HG02763 (cell line): Measurements from ENCODE around the gene EYA2.
"Not testable (repeated sequence)": the region's sequence is repeated elsewhere in the genome, so short reads cannot be mapped to it uniquely, and the experiment has no call there.

Experiments used
- ATAC-seq: cut with Tn5 transposase; IDR thresholded peaks from one replicate; pipeline ENCODE4 v1.9.1; 2021; ENCODE audit warnings: mild to moderate bottlenecking, moderate library complexity; ENCODE audit not compliant: unreplicated experiment

Gene EYA2

DNA sequence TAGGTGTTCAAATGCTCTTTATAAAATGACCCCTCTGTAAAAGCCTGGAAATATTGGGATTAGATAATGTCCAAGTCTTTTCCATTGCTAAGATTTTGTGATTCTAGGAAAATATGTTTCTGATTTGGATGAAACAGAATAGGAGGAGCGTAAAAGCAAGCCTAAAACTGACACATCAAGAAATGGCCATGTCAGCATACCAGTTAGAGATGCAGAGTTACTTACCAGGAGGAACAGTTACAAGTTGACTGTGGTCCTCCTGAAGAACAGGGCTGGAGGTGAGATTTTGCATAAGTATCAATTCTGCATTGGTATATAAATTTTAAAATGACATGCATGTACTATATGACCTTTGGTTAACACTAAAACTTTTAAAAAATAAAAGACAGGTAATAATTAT, 35.3 kb downstream of the EYA2 start:
- ATAC-seq: no peak

GRCh38 chr20:46930640-46931339, 36.1 kb downstream of the EYA2 start:
- ATAC-seq: no peak

- no peak for ATAC-seq
These were observed 37.1 kb downstream of the EYA2 start for GRCh38 chr20:46931699-46932098.

DNA sequence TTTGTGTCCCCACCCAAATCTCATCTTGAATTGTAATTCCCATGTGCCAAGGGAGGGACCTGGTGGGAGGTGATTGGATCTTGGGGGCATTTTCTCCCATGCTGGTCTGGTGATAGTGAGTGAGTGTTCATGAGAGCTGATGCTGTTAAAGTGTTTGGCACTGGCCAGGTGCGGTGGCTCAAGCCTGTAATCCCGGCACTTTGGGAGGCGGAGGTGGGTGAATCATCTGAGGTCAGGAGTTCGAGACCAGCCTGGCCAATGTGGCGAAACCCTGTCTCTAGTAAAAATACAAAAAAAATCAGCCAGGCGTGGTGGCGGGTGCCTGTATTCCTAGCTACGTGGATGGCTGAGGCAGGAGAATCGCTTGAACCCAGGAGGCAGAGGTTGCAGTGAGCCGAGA, 37.8 kb downstream of the EYA2 start:
- ATAC-seq: not testable (repeated sequence)

DNA sequence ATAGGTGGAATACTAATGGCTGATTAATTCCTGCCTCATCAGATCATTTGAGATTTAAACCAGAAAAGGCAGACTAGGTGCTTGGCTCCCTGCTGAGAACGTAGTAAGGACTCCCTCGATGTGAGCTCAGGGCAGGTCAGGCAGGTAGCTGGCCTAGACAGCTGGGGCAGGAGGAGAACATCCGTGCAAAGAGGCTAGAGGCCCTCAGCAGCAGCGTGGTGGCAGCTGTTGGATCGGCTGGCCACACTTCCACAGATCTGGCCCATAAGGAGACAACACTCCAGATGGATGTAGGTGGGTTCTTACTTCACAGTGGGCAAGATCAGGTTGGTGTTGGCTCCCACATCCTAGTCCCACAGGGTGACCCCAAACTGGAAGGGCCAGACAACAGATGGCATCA, 38.5 kb downstream of the EYA2 start:
- ATAC-seq: no peak

DNA sequence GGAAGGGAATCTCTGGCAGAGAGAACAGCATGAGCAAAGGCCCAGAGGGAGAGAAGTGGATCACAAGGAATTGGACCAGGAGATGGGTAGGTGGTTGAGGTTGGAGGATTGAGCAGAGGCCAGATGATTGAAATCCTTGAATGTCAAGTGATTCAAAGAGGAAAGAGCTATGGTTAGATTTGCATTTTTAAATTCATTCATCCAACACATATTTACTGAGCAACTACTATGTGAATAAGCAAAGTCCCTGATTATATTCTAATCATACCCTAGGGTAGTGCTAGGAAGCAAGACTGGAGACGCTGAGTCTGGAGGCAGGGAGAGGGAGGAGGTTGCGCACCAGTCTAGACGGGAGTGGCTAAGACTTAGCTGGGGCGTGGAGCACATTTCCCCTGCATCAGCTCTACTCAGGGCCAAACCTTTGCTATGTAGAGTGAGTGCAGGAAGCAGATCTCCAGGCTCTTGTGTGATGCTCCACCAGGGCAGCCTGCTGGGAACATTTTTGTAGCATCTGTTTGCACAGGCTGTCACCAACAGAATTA, 40.2 kb downstream of the EYA2 start:
- no peak for ATAC-seq

GRCh38 chr20:46935394-46936017, 40.9 kb downstream of the EYA2 start:
- no peak for ATAC-seq

- no peak for ATAC-seq
These were observed 41.9 kb downstream of the EYA2 start for GRCh38 chr20:46936415-46937156.

DNA sequence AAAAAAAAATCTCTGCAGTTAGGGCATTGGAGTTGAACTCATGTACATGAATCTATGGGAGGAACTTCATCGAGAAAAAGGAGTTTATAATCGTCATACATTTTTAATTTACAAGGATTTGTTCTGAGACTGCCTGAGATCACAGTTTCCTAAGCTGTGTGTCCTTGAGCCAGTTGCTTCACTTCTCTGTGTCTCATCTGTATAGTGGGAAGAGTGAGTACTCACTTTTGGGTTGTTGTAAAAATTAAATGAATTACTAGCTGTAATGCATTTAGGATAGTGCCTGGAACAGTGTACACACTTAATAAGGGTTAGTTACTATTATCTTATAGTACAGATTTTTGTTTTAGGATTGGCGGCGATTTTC, 42.5 kb downstream of the EYA2 start:
- no peak for ATAC-seq

DNA sequence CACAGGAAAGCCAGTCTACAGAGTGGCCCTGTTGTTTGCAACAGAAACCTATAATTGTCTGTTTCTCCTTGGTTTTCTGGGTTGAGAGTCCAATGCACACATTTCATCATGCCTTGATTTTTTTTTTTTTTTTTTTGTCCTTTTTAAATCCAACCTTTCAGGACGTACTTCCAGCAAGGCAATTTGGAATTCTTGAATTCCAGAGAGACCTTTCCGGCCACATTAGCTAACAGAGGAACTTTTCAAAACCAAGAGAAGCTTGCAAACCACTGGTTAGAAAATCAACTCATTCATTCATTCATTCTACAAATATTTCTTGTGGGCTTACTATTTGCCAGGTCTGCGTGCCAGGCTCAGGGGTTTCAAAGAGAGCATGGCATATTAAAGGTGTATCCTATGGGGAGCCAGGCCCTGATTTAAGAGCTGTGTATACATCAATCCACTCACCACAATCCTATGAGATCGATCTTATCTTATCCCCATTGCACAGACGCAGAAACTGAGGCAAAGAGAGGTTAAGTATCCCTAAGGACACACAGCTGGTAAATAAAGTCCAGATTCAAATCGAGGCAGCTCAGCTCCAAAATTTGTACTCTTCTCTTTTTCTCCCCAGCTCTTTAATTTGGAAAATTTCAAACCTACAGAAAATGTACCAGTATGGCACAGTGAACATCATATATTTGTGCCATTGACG, 43.0 kb downstream of the EYA2 start:
- no peak for ATAC-seq

DNA sequence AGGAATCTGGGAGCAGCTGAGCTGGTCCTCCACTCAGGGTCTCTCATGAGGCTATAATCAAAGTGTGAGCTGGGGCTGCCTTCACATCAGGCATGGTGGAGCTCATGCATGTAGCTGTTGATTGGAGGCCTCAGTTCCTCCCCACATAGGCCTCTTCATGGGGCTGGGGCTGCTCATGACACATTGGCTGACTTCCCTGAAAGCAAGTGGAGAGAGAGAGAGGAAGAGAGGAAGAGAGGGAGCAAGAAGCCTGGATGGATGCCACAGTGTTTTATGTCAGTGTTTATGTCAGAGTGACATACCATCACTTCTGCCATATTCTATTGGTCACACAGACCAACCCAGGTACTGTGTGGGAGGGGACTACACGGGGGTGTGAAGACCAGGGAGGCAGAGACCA, 43.8 kb downstream of the EYA2 start:
- no peak for ATAC-seq

DNA sequence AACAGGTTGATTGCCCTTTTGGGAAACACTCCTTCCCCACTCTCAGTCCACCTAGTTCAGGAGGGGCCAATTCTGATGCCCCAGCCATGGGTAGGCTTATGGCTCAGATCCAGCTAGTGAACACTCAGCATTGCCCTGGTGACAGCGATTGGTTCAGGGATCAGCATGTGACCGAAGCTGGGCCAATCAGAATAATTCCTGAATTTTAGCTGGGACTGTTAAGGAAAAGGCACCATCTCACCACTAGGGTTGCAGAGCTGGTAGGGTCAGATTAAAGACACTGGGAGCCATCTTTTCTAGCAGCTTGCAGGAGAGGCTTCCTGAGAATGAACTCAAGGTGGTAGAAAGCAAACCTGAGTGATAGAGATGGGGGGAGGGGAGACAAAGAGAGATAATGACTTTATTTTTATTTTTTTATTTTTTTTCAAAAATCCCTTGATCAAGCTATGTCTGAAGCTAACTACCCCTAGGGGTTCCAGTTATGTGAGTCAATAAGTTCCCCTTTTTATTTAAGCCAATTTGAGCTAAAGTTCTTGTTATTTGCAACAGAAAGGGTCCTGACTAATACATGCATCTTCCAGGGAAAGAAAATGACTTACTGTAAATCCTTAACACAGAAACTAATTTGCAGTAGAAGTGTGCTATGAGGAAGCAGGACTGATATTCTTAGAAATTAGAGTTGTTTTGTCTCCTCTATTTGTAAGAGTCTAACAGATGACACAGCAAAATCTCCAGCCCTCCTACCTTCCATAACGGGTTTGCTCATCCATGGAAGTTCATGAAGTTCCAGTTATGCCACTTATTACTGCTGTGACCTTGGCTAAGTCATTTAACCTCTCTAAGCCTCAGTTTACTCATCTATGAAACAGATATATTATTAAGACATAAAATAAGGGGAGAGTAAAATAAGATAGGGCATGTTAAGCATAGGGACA, 44.7 kb downstream of the EYA2 start:
- ATAC-seq: no peak

DNA sequence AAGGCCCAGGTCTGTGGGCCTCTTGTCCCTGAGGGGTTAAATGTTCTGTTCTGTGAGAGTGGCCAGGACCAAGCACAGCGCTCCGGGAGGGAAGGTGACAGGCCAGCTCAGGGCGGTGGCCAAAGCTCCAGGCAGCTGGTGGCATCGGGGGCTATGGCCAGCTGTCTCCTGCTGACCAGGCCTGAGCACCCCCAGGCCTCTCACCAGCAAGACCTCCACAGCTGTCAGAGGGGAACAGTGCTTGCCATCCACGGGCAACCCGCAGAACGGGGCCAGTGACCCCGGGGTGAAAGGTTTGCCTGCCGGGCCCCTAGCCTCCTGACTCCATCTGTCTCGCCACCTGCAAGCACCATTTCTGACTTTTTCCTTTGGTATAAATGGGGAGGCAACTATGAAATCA, 46.0 kb downstream of the EYA2 start:
- ATAC-seq: no peak

DNA sequence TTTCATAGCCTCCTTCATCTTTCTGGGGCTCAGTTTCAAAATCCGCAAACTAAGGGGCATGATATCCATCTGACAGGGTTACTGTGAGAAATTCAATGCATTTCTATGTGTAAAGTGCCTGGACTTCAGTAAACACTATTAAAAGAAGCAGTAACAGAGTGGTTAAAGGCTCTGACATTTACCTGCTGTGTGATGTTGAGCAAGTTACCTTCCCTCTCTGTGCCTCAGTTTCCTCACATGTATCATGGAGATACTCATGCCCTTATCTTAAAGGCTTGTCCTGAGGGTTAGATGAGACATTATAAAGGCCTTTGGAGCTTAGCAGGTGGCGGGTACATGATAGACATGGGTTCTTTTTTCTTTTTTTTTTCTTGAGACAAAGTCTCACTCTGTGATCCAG, 46.8 kb downstream of the EYA2 start:
- no peak for ATAC-seq

DNA sequence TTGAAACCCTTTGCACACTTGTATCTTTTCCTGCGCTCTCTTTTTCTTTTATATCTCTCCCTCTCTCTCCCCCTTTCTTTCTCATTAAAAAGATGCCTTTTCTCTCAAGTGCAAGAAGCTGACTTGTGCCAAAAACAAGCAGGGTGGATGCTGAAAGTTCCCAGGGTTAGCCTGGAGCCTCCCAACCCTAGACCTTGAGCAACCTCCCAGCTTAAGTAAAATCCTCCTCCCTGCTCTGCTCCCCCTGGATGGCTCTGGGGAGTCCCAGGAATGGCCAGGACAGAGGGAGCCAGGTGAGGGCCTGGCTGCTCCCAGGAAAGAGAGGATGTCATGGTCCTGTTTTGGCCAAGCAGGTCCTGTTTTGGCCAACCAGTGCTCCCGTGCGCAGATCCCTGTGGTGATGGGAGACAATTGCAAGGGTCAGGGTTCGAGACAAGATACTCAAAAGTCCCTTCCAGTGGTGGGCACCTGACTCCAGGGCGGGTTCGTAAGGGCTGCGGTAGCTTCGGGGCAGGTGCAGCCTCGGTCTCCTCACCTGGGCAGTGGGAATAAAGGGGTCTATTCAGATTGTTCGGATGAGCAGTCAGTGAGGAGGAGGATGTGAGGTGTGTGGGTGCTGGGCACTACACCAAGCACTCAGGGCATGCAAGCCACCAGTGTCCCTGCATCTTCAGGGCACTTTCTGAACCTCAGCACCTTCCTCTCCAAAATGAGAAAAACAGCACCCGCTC, 49.4 kb downstream of the EYA2 start:
- no peak for ATAC-seq

- no peak for ATAC-seq
These were observed 50.8 kb downstream of the EYA2 start for GRCh38 chr20:46945465-46945864.

DNA sequence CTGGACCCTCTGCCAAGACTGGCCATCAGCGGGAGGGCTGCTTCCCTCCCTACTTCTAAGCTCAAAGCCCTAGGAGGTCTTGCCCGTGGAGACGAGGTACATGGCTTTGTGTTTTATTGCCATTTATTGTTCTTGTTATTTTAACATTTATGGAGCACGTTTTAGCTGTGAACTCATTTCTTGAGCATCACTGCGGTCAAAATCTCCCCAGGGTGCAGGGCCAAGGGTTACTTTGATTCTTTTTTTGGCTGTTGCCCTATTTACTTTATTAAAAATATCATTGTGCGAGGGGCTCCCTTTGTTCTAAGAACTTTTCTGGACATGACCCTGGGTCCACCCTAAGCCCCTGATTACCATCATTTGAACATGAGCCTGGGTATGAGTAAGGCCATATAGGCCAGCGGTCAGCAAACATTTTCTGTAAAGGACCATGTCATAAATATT, 51.6 kb downstream of the EYA2 start:
- ATAC-seq: no peak

DNA sequence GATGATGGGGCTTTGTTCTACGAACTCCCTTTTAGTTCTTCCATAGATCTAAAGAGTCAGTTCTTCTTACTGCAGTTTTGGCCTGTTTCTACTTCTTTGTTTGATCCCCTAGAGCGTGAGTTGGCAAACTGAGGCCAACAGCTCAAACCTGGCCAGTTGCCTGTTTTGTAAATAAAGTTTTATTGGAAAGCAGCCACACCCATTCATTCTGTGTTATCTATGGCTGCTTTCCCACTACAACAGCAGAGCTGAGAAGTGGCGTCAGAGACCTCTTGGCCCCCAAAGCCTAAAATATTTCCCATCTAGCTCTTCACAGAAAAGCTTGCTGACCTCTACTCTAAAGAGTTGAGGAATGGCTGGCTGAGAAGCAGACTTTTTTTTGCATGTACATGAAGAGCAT, 52.2 kb downstream of the EYA2 start:
- ATAC-seq: no peak

GRCh38 chr20:46948081-46948480, 53.4 kb downstream of the EYA2 start:
- no peak for ATAC-seq

GRCh38 chr20:46951405-46951804, 56.8 kb downstream of the EYA2 start:
- no peak for ATAC-seq
